Dermis lymphatic vessel endothelial cell (primary cell): Measurements from ENCODE around the gene SMAP2. TPM values are rescaled to one million over a fixed set of nuclear protein-coding genes. Genes with fewer than 3 reads are reported as not detected.

Source experiments
- total RNA-seq: library from RNA; depleted of rRNA; stranded (reverse); fragments of >200 nt; gene quantifications from 2 replicates; pipeline ENCODE4 v1.2.1, GENCODE V29; 2014

The SMAP2 gene
- total RNA-seq: 3.4 and 3.6 TPM in 2 replicates

GRCh38 chr1:40373323-40374283, at the start of gene SMAP2:
SMAP2 (plus strand) TSS chr1:40373727; CDS start chr1:40374121, 394 bp downstream.

DNA sequence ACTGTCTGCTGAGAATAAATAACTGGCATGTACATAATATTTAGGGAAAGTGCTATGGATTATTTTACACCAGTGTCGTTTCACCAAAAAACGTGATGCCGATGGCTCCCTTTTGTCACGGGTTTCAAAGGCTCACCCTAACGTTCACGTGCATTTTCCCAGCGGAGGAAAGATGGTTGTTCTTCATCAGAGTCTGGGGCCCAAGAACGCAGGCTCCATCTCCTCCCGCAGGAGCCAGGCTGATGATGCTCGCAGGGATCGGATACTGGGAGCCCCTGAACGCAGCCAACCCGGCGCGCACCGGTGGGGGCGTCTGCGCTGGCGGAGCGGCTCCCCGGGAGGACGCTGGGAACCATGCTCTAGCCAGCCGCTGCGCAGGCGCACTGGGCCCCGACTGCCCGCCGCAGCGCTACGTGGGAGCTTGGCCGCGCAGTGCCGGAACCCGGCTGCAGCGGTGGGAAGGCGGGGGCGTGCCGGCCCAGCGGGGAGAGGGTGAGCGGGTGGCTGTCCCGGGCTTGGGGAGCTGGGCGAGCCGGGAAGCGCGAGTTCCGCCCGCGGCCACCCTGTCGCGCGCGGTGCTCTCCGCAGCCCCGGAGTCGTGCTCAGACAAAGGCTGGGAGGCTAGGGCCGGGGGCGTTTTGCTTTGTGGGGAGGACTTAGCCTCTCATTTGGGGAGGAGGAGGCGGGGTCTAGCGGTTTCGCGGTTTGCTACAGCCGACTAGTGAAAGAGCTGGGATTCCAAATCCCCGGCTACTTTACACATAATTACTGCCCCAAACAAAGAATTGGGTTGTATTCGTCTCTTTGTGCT, 76.4 kb downstream of the SMAP2 start, which contains the start of gene ZFP69B:
Gene ZFP69B (plus strand): TSS at position 793 of the 811 bp plus-strand sequence. CDS start 486 bp downstream, outside the sequence.

Other genes starting within 250 kb of the SMAP2 start
- 21.7 and 26.2 TPM in 2 replicates for gene RLF, start 212.3 kb upstream of the SMAP2 start, total RNA-seq
- not detected in 2 replicates for gene TMCO2, start 125.8 kb upstream of the SMAP2 start, total RNA-seq
- gene ZMPSTE24, start 115.5 kb upstream of the SMAP2 start, total RNA-seq: 58.7 and 63.9 TPM in 2 replicates
- 0.69 and 0.87 TPM in 2 replicates for gene COL9A2, start 56.4 kb upstream of the SMAP2 start, total RNA-seq
- gene ZFP69B, start 76.7 kb downstream of the SMAP2 start, total RNA-seq: 0.65 and 1.2 TPM in 2 replicates
- gene ZFP69, start 103.6 kb downstream of the SMAP2 start, total RNA-seq: 1.8 and 2.3 TPM in 2 replicates
- gene EXO5, start 135.0 kb downstream of the SMAP2 start, total RNA-seq: 6.5 and 6.6 TPM in 2 replicates
- 1.7 and 3.3 TPM in 2 replicates for gene ZNF684, start 157.9 kb downstream of the SMAP2 start, total RNA-seq